HepG2 (cell line): Measurements from ENCODE around the gene KAZN. TPM values are rescaled to one million over a fixed set of nuclear protein-coding genes. Genes with fewer than 3 reads are reported as not detected.
A peak's percentile ranks its signal among the peaks of the same experiment; 100 is the strongest.

Experiments used
- DPF2 ChIP-seq: sonication (generic); formaldehyde crosslinking; IDR thresholded peaks from 2 replicates; pipeline ENCODE4 v1.4.0; 2020; ENCODE audit warnings: mild to moderate bottlenecking, low read depth, missing genetic modification reagents, borderline replicate concordance
- ETS1 ChIP-seq: sonication (generic); formaldehyde crosslinking; IDR thresholded peaks from 2 replicates; pipeline ENCODE4 v1.4.0; 2020; ENCODE audit warnings: missing genetic modification reagents
- EZH2 ChIP-seq: conservative IDR thresholded peaks from 2 replicates; pipeline ENCODE4 v1.6.1; 2012; ENCODE audit warnings: mild to moderate bottlenecking, low read depth, low read length, moderate library complexity
- HOXA3 ChIP-seq: sonication (generic); formaldehyde crosslinking; IDR thresholded peaks from 2 replicates; pipeline ENCODE4 v1.5.0; 2020; ENCODE audit warnings: missing genetic modification reagents
- ISX ChIP-seq: sonication (generic); formaldehyde crosslinking; conservative IDR thresholded peaks from 2 replicates; pipeline ENCODE4 v1.5.0; 2020; ENCODE audit warnings: missing genetic modification reagents
- RAD21 ChIP-seq: fragments of 450-650 bp; formaldehyde crosslinking; IDR thresholded peaks from 2 replicates; pipeline ENCODE4 v1.5.0; 2020; ENCODE audit warnings: mild to moderate bottlenecking
- SRSF1 ChIP-seq: fragments of 200-400 bp; formaldehyde crosslinking; optimal IDR thresholded peaks from 2 replicates; pipeline ENCODE3; 2017; ENCODE audit warnings: mild to moderate bottlenecking, low read depth, low read length, moderate library complexity
- TAF1 ChIP-seq: sonication (generic); formaldehyde crosslinking; IDR thresholded peaks from 2 replicates; pipeline ENCODE4 v1.4.0; 2020; ENCODE audit warnings: missing genetic modification reagents
- TCF7 ChIP-seq: sonication (generic); IDR thresholded peaks from 2 replicates; pipeline ENCODE4 v1.6.1; 2016; ENCODE audit warnings: antibody characterized with exemption, low read depth
- ZFAT ChIP-seq: sonication (generic); formaldehyde crosslinking; conservative IDR thresholded peaks from 2 replicates; pipeline ENCODE4 v1.8.1; 2023; ENCODE audit warnings: missing genetic modification reagents, inconsistent platforms
- ZNF441 ChIP-seq: sonication (generic); formaldehyde crosslinking; IDR thresholded peaks from 2 replicates; pipeline ENCODE4 v1.7.0; 2021; ENCODE audit warnings: missing genetic modification reagents, borderline replicate concordance
- ZNF501 ChIP-seq: sonication (generic); formaldehyde crosslinking; IDR thresholded peaks from 2 replicates; pipeline ENCODE4 v1.5.1; 2020; ENCODE audit warnings: mild to moderate bottlenecking, moderate library complexity, missing genetic modification reagents
- ZNF512 ChIP-seq: sonication (generic); formaldehyde crosslinking; IDR thresholded peaks from 2 replicates; pipeline ENCODE4 v1.4.0; 2020; ENCODE audit warnings: mild to moderate bottlenecking, missing genetic modification reagents
- ZNF513 ChIP-seq: sonication (generic); formaldehyde crosslinking; conservative IDR thresholded peaks from 2 replicates; pipeline ENCODE4 v1.5.0; 2020; ENCODE audit warnings: missing genetic modification reagents
- ZNF558 ChIP-seq: sonication (generic); formaldehyde crosslinking; IDR thresholded peaks from 2 replicates; pipeline ENCODE4 v1.9.0; 2022; ENCODE audit warnings: mild to moderate bottlenecking, missing genetic modification reagents, borderline replicate concordance
- ZNF687 ChIP-seq: sonication (generic); formaldehyde crosslinking; IDR thresholded peaks from 2 replicates; pipeline ENCODE4 v1.5.1; 2020; ENCODE audit warnings: mild to moderate bottlenecking, missing genetic modification reagents, moderate library complexity
- ZNF850 ChIP-seq: sonication (generic); formaldehyde crosslinking; conservative IDR thresholded peaks from 2 replicates; pipeline ENCODE4 v1.9.0; 2021; ENCODE audit warnings: mild to moderate bottlenecking, missing genetic modification reagents
- polyA plus RNA-seq, 8 experiments: library from polyadenylated mRNA; depleted of rRNA in 3 of 8; stranded (reverse) in 7 of 8; unstranded in 1 of 8; fragments of >200 nt; fragmentation: Illumina TruSeq in 4 of 8; extraction: Trizol in 4 of 8; gene quantifications; 2 replicates each; pipeline versions ENCODE4 v1.2.1 to v1.2.3, GENCODE V29; 2011 to 2016; ENCODE audit warnings: low read depth in 4 of 8, missing spikeins in 1 of 8, mixed read lengths in 1 of 8; ENCODE audit not compliant: insufficient read depth in 1 of 8
- total RNA-seq, 5 experiments: library from RNA; depleted of rRNA; stranded (reverse); fragments of >200 nt; fragmentation: Illumina TruSeq; extraction: Trizol; gene quantifications; 2 replicates each; pipeline ENCODE4 v1.2.3, GENCODE V29; 2016; ENCODE audit warnings: low read depth in 1 of 5
- TF ChIP-seq, protein P1 (sequence below): sonication (generic); formaldehyde crosslinking; IDR thresholded peaks from 2 replicates; pipeline ENCODE4 v1.4.0; 2020; ENCODE audit warnings: missing genetic modification reagents

Gene KAZN
- total and polyA plus RNA-seq, 2 of the 13 experiments (the other 11 are each of a cell fraction or from before 2014, with no cell fraction given) = 10.4 to 13.5 TPM

GRCh38 chr1:15145327-15145726, 546.8 kb downstream of the KAZN start (continued):
- TF ChIP-seq DPF2 (CRISPR knock-in tag) (peak; percentile 84), ZNF850 (CRISPR knock-in tag) (no peak), ZNF513 (CRISPR knock-in tag) (no peak), ZNF441 (CRISPR knock-in tag) (no peak), ISX (CRISPR knock-in tag) (no peak), RAD21 (CRISPR knock-in tag) (no peak), ZFAT (CRISPR knock-in tag) (no peak), EZH2 (no peak), HOXA3 (CRISPR knock-in tag) (0 out of 2 replicates have a peak, but pooled peaks have one; percentile 51), TCF7 (peak; percentile 78), SRSF1 (no peak), TAF1 (no peak), ETS1 (no peak), ZNF501 (CRISPR knock-in tag) (0 out of 2 replicates have a peak, but pooled peaks have one; percentile 50), ZNF687 (CRISPR knock-in tag) (no peak), ZNF512 (no peak), ZNF558 (no peak)
- TF ChIP-seq, protein P1, sequence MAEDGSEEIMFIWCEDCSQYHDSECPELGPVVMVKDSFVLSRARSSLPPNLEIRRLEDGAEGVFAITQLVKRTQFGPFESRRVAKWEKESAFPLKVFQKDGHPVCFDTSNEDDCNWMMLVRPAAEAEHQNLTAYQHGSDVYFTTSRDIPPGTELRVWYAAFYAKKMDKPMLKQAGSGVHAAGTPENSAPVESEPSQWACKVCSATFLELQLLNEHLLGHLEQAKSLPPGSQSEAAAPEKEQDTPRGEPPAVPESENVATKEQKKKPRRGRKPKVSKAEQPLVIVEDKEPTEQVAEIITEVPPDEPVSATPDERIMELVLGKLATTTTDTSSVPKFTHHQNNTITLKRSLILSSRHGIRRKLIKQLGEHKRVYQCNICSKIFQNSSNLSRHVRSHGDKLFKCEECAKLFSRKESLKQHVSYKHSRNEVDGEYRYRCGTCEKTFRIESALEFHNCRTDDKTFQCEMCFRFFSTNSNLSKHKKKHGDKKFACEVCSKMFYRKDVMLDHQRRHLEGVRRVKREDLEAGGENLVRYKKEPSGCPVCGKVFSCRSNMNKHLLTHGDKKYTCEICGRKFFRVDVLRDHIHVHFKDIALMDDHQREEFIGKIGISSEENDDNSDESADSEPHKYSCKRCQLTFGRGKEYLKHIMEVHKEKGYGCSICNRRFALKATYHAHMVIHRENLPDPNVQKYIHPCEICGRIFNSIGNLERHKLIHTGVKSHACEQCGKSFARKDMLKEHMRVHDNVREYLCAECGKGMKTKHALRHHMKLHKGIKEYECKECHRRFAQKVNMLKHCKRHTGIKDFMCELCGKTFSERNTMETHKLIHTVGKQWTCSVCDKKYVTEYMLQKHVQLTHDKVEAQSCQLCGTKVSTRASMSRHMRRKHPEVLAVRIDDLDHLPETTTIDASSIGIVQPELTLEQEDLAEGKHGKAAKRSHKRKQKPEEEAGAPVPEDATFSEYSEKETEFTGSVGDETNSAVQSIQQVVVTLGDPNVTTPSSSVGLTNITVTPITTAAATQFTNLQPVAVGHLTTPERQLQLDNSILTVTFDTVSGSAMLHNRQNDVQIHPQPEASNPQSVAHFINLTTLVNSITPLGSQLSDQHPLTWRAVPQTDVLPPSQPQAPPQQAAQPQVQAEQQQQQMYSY = no peak
